Activated CD4-positive, alpha-beta T cell treated with anti-CD3 and anti-CD28 coated beads, Interleukin-2, amount 50 U/mL, for 48 hours (primary cell): ENCODE data around the gene ZNF438.
"Not testable (repeated sequence)": the region's sequence is repeated elsewhere in the genome, so short reads cannot be mapped to it uniquely, and the experiment has no call there.

ENCODE experiments used
- DNase-seq, 2 experiments: peaks; one replicate each; pipeline ENCODE4 v3.0.0-alpha.2; 2020

ZNF438 gene

DNA sequence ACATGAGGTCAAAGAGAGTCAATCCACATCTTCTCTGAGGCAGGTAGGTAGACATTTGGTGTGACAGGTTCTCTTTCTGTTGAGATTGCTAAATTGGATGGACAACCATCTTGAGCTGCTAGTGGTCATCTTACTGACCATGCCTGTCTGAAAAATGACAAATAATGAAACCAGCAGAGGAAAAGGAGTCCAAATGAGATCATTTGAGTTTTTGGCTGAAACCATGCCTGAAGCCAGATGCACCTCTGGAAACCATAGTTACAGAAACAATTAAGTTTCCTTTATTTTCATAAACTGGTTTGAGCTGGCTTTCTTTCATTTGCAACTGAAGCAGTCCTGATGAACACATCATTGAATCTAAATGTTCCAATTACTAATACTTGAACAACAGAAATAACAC lies 100.6 kb downstream of the ZNF438 start:
- no peak for DNase-seq

DNA sequence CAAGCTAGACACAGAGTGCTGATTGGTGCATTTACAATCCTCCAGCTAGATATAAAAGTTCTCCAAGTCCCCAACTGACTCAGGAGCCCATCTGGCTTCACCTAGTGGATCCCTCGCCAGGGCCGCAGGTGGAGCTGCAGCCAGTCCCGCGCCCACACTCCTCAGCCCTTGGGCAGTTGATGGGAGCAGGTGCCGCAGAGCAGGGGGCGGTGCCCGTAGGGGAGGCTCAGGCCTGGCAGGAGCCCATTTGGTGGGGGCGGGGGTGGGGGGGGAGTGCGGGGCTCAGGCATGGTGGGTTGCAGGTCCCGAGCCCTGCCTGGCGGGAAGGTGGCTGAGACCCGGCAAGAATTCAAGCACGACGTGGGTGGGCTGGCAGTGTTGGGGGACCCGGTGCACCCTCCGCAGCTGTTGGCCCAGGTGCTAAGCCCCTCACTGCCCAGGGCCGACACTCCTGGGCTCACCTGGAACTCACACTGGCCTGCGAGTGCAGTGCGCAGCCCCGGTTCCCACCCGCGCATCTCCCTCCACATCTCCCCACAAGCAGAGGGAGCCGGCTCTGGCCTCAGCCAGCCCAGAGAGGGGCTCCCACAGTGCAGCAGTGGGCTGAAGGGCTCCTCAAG lies 101.7 kb downstream of the ZNF438 start:
- no peak for DNase-seq

DNA sequence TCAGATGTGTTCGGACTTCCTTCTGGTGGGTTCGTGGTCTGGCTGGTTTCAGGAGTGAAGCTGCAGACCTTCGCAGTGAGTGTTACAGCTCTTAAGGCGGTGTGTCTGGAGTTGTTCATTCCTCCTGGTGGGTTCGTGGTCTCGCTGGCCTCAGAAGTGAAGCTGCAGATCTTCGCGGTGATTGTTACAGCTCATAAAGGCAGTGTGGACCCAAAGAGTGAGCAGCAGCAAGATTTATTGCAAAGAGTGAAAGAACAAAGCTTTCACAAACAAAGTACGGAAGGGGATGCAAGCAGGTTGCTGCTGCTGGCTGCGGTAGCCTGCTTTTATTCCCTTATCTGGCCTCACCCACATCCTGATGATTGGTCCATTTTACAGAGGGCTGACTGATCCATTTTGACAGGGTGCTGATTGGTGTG lies 102.3 kb downstream of the ZNF438 start:
- DNase-seq, result not testable (repeated sequence)

DNA sequence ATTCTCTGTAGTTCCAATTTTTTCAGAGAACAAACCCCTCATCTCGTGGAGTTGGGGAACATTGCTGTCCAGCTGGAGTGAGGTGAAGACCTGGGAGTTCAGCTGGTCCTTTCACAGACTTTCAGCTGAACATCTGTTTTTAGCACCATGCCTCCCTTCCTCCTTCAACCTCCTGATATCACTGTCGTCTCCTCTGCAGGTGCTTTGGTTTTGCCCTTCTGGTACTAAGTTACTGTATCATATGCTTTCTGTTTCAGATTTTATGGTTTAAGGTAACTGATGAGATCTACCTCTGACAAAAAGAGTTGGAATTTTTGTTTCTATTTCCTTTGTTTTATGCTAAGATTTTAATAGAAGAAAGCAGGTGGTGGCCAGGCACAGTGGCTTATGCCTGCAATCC lies 102.9 kb downstream of the ZNF438 start:
- DNase-seq, result no peak

DNA sequence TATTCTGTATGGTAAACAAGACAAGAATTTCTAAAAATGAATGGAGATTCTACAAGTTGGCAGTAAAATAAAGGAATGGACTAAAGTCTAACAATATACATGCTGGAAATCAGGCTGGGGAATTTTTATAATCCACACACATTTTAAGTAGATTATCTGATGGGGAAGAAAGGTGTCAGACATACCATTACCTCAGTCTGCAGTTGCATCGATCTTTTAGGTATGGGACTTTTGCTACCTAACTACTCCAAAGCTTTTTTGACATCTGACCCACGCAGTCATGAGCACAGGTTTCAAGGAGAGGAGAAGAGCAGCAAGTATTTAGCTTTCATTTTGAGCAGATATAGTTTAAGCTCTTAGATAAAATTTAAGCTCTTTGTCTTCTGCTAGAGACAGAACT lies 113.0 kb downstream of the ZNF438 start:
- DNase-seq, result no peak

DNA sequence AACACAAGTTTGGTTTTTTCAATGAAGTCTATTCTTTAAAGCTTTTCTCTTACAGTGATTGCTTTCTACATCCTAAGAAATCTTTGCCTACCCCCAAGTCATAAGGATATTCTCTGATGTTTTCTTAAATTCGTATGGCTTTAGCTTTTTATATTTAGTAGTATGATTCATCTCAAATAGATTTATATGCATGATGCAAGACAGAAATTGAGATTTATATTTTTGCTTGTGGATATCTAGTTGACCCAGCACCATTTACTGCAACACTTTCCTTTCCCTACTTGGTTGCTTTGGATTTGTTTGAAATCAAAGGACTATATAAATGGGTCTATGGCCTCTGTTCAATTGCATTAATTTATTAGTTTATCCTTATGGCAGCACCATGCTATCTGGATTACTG lies 113.9 kb downstream of the ZNF438 start:
- no peak for DNase-seq

DNA sequence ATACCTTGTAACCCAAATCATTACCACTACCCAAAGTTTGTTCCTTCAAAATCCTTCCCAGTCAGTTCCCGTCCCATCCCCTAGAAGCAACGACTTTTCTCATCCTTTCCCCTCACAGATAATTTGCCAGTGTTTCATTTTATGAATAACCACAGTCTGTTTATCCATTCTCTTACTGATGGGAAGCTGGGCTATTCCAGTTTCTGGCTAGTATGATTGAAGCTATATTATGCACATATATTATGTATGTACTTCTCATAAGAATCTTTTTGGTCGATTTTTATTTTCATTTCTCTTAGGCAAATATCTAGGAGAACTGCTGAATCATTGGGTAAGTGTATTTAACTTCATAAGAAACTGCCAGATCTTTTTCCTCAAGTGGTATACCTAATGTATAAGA lies 114.6 kb downstream of the ZNF438 start:
- DNase-seq, result no peak

DNA sequence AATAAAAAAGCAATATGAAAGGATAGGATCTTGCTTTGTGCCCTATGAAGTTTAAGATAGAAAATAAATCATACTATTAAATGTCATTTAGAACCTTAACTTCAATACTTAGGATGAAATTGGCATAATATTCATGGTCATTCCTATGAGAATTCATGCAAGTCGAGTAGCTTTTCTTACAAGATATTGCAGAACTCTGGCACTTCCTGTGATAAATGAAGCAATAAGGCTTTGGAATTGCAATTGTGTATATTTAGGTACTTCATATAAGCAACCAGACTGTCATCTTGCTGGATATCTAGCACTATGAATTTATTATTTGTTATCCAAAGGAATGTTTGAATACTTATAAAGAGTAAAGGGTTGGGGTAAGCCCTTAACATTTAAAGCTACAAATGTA lies 116.5 kb downstream of the ZNF438 start:
- no peak for DNase-seq

DNA sequence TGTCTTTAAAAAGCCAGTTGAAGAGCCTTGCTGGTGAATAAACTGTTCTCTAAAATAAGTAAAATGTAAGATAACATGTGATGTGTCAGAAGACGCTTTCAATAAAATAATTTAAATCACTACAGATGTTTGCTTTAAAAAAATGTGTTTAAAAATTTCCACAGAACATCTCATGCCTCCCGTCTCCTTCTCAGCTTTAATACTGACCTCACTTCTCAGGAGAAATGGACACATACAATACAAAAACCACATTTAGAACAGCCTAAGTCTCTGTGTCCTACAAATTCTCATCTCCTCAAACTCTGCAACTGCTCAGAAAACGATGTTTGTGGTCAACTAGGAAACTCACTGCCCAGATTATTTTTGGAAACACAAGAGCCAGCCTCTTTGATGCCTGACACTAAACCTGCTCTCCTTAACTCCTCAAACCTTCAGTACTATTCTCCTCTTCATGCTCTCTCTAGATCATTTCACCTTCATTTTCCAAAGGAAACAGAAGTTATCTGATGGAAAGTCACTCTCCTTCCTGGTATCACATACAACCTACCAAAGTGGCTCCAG lies 120.3 kb downstream of the ZNF438 start:
- no peak for DNase-seq

DNA sequence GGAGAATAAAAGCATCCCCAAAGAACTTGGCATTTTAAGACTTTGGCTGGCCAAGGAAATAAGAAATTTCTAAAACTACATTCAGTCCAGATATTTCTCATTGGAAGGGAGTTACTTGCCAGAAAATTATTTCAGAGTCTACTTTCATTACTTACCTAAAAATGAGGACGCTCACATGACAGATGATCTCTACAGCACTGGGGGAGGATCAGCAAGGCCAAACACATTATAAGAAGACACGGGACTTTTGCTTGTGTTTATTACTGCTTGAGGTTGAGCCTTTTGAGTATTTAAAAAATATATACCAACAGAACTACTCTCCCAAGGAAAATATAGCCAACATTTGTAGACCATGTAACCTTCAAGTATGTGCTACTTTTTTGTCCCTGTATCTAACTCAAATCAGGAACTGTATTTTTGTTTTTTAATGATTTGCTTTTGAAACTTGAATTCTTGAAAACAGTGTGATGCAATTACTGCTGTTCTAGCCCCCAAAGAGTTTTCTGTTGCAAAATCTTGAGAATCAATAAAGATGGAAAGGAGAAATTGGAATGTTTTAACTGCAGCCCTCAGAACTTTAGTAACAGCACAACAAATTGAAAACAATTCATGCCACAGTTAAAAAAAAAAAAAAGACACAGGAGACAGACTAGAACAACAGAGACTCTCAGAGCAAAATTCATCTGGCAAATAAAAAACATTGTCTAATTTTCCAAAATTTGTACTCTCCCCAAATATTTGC lies 128.1 kb downstream of the ZNF438 start:
- no peak for DNase-seq

DNA sequence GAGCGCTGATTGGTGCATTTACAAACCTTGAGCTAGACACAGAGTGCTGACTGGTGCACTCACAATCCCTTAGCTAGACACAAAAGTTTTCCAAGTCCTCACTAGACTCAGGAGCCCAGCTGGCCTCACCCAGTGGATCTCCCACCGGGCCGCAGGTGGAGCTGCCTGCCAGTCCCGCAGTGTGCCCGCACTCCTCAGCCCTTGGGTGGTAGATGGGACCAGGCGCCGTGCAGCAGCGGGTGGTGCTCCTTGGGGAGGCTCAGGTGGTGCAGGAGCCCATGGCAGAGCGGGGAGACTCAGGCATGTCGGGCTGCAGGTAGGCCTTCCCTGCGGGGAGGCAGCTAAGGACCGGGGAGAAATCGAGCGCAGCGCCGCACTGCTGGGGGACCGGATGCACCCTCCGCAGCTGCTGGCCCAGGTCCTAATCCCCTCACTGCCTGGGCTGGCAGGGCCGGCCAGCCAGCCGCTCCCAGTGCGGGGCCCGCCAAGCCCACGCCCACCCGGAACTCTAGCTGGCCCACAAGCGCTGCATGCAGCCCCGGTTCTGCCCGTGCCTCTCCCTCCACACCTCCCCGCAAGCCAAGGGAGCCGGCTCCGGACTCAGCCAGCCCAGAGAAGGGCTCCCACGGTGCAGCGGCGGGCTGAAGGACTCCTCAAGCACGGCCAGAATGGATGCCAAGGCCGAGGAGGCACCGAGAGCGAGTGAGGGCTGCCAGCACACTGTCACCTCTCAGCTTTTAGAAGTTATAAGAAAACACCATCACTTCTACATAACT lies 128.9 kb downstream of the ZNF438 start:
- DNase-seq, result no peak

DNA sequence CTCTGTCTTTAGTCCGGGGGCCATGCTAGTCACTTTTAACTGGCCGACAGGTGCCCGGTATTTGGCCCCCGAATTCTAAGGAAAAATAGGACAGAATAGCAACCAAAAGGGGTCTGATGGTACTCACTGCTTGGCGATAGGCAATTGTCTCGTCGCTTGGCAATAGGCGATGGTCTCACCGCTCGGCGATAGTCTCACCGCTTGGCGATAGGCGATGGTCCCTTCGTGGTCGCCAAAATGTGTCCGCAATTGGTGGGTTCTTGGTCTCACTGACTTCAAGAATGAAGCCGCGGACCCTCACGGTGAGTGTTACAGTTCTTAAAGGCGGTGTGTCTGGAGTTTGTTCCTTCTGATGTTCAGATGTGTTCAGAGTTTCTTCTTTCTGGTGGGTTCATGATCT lies 130.2 kb downstream of the ZNF438 start:
- DNase-seq, result not testable (repeated sequence)

DNA sequence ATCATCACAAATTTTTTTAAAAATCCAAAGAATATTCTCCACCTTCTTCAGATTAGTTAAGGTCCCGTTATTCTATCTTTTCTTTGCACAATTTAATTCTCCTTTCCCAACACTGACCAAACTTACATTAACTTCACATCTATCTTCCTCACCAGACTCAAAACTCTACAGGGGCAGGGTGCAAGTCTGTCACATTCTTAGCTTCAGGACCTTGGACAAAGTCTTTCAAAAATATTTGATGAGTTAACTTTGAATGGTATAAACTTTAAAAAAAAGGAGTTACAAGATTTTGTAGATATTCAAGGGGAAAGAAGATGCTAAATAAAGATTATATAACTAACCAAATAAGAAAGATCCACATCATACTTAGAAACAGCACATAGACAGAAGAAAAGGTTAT lies 132.7 kb downstream of the ZNF438 start:
- no peak for DNase-seq

DNA sequence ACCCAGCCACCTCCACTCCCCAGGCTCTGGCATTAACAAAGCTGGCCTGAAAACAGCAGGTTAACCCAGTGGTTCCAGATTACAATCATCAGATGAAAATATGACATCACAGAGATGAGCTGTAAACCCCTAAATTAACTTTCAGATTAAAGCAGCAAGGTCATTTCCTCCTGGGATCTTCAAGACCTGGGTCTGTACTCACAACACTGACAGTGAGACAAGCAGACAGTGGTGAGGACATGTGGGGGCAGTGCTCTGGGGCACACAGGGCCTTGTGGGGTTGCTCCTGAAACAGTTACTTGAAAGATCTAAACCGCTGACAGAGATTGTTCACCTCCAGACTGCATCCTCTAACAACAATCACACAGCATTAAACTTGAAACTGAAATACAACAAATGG lies 134.1 kb downstream of the ZNF438 start:
- DNase-seq, result peak; percentile 10 to 14

DNA sequence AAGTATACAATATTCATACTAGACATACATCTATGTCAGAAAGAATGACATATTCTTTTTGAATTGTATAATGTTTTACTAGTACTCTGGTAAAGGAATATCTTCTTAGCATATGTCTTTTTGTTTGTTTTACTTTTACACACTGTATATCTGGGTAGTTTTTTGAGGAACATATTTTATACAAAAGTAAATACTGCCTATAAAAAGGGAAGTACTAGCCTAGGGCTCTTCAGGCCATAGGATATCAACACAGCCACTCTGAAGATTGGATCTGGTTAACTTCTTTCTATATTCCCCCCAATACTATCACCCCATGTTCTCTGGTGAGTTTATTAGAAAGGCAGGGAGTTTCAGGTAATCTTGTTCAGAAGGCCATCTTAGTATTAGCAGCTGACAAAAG lies 134.6 kb downstream of the ZNF438 start:
- no peak for DNase-seq

DNA sequence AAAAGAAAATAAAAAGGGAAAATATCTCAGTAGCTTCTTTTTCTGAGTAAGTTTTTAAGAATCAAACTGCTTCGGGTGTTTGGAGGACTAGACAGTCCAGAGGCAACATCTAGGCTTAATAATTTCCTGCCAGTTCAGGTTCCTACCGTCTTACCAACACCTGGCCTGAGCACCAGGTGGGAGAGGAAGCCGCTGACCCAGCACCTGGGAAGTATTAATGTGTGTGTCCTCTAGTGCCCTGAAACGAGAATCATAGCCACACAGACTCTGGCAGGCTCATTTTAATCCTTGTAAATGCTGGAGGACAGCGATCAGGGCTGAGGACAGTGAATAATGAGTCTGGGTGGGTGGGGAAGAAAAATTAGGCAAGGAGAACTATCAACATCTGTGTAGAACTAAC lies 137.4 kb downstream of the ZNF438 start:
- DNase-seq, result no peak

DNA sequence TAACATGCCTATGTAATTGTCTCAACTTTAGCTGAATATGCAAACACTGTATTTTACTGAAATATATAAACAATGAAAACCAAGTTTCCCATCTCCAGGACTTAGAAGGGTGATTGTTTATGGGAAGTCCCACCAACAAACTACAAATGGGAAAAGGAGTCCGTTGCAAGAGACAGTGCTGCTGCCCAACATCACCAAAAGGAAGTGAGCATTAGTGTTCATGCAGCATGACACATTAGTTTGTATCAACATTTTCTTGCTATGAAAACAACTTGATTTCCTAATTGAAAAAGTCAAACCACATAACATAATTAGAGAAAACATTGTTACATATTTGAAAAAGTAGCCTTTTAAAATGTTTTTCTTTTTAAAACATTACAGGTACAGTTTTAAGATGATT lies 138.5 kb downstream of the ZNF438 start:
- DNase-seq, result no peak

DNA sequence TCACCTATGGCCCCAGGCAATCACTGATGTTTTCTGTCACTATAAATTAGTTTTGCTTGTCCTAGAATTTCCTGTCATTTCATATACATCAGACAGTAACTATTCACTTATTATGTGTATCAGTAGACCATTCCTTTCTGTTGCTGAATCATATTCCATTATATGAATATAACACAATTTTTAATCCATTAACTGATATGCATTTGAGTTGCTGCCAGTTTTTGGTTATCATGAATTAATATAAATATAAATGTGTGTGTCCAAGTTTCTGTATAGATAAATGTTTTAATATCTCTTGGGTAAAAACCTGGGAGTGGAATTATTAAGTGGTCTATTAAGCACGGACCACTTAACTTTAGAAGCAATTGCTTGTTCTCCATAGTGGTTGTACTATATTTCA lies 143.8 kb downstream of the ZNF438 start:
- no peak for DNase-seq

DNA sequence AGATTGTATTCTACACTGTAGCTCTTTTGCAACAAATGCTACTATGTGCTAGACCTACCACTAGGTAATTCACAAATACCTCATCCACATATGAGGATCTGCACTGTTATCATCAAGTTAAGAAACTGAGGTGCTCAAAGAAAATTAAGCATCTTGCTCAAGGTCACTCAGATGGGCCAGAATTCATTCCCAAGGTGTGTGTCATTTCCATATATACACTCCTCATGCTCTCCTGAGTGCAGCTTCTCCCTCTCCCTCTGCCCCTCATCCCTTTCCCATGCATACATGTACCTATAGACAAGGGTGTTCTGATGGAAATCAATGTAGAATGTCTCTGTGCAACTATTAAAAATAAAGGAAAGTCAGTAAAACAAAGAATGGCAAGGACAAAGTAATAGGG lies 146.2 kb downstream of the ZNF438 start:
- no peak for DNase-seq

DNA sequence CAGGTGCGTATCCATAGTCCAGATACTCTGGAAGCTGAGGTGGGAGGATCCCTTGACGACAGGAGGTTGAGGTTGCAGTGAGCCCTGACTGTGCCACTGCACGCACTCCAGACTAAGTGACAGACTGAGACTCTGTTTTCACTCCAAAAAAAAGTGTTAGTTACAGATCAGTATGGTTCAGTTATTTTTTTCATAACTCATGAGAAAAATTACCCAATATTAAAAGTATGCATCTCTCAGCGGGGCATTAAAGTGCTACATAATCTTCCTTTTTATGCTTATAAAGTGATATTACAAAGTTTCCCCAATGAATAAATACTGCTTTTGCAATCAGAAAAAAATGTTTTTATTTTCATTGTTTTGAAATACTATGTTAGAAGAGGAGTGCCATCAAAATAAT lies 147.9 kb downstream of the ZNF438 start:
- DNase-seq, result no peak

DNA sequence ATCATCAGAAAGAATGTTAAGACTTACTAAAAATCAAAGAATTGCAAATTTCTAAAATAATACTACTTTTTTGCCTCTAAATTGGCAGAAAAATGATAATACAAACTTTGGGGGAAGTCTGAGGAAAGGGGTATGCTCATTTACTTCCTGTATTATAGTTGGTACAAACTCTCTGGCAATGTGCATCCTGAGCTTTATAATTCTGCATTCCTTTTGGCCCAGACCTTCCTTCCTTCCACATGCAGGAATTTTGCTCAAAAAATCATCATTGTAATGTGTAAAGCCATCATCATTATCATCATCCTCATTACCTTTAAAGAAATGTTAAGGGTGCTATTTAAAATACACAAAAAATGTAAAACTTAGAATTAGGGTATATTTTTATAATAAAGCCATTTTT lies 148.5 kb downstream of the ZNF438 start:
- no peak for DNase-seq

DNA sequence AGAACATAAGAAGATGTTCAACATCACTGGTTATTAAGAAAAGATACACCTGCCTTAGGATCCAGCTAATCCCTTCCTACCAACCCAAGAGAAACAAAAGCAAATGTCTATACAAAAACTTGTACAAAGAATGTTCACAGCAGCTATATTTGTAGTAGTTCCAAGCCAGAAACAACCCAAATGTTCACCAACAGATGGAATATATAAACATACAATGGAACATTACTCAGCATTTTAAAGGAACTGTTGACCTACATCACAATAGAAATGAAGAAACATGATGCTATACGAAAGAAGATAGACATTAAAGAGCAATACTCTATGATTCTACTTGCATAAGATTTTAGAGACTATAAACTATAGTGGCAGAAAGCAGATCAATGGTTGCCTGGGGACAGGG lies 149.4 kb downstream of the ZNF438 start:
- no peak for DNase-seq

DNA sequence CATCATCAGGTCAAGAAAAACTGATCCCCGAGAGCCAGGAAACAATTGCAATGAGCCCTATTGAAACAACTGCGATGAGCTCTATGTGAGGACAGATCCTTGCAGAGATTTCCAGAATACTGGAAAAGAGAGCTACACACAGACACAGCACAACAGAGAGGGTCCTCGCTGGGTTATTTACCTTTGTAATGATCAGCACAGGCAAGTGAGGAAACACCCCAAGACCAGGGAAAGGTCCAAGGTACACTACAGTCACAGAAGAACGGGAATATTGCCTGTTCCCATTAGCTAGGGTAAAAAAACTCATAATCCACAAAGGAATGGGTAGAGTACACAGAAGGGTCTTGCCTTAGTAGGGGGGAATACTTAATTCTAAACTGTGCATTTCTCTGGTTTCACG lies 152.7 kb downstream of the ZNF438 start:
- DNase-seq, result no peak

DNA sequence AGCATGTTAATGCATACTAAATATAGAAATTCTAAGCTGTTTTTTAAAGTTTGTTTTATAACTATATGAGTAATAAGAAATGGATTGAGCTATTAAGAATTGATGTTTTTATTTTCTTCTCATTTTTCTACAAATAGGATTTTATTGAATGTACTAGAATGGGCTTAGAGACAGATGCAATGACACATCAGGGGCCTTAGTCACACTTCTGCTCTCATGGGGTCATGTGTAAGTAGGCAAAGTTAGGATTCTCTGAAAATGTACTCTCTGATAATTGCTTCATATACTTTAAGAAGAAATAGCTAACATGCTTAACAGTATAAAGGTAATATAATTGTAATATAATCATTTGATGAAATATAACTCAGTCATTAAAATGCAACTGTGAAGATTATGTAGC lies 154.6 kb downstream of the ZNF438 start:
- DNase-seq, result no peak
